Motor neuron (in vitro differentiated cells): ENCODE measurements around the gene GRIA1. TPM values are rescaled to one million over a fixed set of nuclear protein-coding genes. Genes with fewer than 3 reads are reported as not detected.

ENCODE experiments used
- ATAC-seq, 8 experiments: fragments of 200-7000 bp; cut with Tn5 transposase; replicated peaks in 6 of 8; 2 replicates each; pipeline ENCODE4 v1.8.0; 2021; ENCODE audit warnings: mild to moderate bottlenecking in 8 of 8, moderate library complexity in 8 of 8
- H3K27ac ChIP-seq, 2 donors: fragments of 250-450 bp; sonication (Bioruptor Pico); 2 replicates each; pipeline ENCODE4 v1.9.0; 2021; ENCODE audit warnings: antibody characterized with exemption in 2 of 2, mild to moderate bottlenecking in 2 of 2, moderate library complexity in 1 of 2
- H3K4me1 ChIP-seq, 2 donors: fragments of 250-450 bp; sonication (Bioruptor Pico); replicated peaks in 1 of 2; 2 replicates each; pipeline ENCODE4 v1.6.1; 2021; ENCODE audit warnings: antibody characterized with exemption in 2 of 2, mild to moderate bottlenecking in 2 of 2, moderate library complexity in 1 of 2
- H3K4me3 ChIP-seq, 5 donors: fragments of 250-450 bp; sonication (Bioruptor Pico); 2 replicates each; pipeline ENCODE4 v1.9.0; 2021; ENCODE audit warnings: antibody characterized with exemption in 5 of 5, mild to moderate bottlenecking in 5 of 5, moderate library complexity in 4 of 5
- WGBS, 10 experiments: fragments of 450-650 bp; shearing (Covaris generic); methylation state at CpG; one replicate each; pipeline ENCODE4 v1.0.0; 2022; 5-methylcytosine and 5-hydroxymethylcytosine counted together
- in situ Hi-C, 9 experiments: fragments of 400-800 bp; cut with MboI; loops; one replicate each; pipeline ENCODE4 v1.15.0; 2021; ENCODE audit warnings: low sequenced_read_pairs in 9 of 9, low pct_unique_long_range_greater_than_20kb in 2 of 9; ENCODE audit not compliant: unreplicated experiment in 9 of 9
- total RNA-seq, 8 experiments: library from RNA; unstranded; fragments of 300-600 nt; gene quantifications; 2 replicates each; pipeline versions ENCODE4 v1.2.3 to v1.2.4, GENCODE V29; 2022

Gene GRIA1
- total RNA-seq, 8 experiments from 2014 or later: 19.7 to 203 (median 54.7) TPM

DNA sequence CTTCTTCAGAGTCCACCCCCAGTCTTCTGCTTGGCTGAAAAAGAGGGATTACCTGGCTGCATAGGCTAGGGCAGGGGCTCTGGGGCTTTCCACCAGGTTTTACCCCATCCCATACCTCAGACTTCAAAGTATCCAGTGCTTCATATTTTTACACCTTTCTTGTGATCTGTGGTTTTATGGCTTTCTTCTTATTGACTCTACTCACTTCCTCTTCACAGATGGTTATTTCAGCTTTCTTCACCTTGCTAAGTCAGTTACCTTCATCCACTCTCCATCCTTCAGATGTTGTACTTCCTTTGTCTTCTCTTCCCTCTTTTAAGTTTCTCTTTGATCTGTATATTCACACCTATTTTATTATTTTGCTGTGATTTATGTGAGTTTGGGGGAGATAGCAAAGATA lies 104.3 kb downstream of the GRIA1 start:
- H3K4me1 ChIP-seq: no peaks in the 10 kb centered on the region
- no peak overlapping the region for H3K4me3 ChIP-seq
- ATAC-seq: no peak
- in situ Hi-C loops: no loop called here
- no peak overlapping the region for H3K27ac ChIP-seq

DNA sequence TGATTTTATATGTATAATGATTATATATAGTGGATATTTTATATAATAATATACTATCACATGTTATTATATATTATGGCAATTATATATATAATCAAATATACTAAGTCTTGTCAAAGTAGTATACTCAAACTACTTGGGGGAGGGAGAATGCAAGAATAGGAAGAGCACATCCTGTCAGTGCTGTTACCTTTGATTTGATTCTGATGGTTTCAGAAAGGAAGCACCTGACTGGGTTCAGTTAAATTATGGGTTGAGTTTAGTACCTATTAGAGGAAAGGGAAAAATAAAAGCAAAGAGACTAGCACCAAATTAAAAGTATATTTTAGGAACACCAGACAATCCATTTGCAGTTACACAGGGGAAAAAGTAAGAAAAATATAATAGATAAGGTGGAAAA lies 107.6 kb downstream of the GRIA1 start:
- in situ Hi-C loops: no loop called here
- H3K4me1 ChIP-seq: no peaks in the 10 kb centered on the region
- ATAC-seq: no peak
- no peak overlapping the region for H3K27ac ChIP-seq
- H3K4me3 ChIP-seq: no peak overlapping the region

DNA sequence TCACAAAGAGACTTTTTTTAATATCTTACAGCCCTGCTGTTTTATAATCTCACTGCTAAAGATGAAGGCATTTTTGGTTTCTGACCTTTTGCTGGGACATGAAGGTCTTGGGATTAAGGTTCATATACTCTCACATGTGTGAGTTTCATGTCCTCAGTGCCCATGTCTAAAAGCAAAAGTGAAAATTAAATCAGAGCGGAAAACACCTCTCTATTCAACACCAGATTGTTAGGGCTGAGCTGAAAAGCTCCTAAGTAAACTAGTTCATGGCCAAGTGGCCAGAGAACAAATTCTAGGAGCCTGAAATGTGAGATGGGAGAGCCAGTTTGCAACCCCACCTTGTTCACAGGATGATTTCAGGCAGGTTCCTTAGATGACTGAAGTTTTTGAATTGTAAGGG lies 110.9 kb downstream of the GRIA1 start:
- no peak for ATAC-seq

DNA sequence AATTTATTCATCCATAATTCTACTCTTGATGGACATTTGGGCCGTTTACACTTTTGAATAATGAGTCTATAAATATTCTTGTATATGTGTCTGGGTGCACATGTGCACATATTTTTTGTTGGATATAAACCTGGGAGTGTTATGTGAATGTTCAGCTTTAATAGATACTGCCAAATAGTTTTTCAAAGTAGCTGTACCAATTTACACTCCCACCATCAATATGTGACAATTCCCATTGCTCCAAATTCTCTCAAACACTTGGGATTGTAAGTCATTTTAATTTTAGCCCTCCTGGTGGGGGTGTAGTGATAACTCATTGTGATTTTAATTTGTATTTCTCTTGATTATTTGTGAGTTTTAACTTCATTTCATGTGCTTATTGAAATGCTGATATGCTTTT lies 114.9 kb downstream of the GRIA1 start:
- Histone ChIP-seq H3K4me1 (peaks cover 0 to 6% of the 10 kb centered on the region in 2 donors), H3K4me3 (no peak overlapping the region), H3K27ac (no peak overlapping the region)
- in situ Hi-C loops: no loop called here
- 0 to 57% (median 0%) methylated on average over 1 of the region's 1 CpG; no CpG with 5 or more reads in 5 of the 10 experiments for WGBS, 10 experiments
- ATAC-seq: peak in 1 of 8 experiments; percentile 47

More for the DNA sequence above, 110.9 kb downstream of the GRIA1 start:
- 50 to 100% (median 83%) methylated on average over 1 of the region's 1 CpG; no CpG with 5 or more reads in 7 of the 10 experiments for WGBS, 10 experiments
- H3K4me1 ChIP-seq: no peaks in the 10 kb centered on the region
- no peak overlapping the region for H3K4me3 ChIP-seq
- in situ Hi-C loops: no loop called here
- H3K27ac ChIP-seq: no peak overlapping the region

DNA sequence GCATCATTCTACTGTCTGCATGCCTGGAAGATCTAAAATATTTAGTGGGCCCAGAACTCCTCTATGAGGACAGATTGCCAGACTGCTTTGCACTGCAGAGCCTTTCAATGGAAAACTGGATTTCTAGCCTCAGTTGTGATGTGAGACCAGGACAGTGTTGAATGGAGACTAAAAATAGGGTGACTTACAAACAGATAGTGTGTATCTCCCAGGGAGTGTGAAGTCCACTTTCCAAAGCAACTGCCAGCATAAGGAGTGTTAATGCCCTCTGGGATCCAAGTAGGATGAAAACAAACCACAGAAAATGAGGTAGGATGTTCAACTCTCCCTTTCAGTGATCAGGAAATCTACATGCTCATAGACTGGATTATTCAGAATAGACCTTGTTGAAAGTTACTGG lies 119.5 kb downstream of the GRIA1 start:
- Histone ChIP-seq H3K4me1 (peaks cover 7 to 24% of the 10 kb centered on the region in 2 donors), H3K4me3 (no peak overlapping the region), H3K27ac (no peak overlapping the region)
- in situ Hi-C loops: no loop called here
- ATAC-seq: no peak

DNA sequence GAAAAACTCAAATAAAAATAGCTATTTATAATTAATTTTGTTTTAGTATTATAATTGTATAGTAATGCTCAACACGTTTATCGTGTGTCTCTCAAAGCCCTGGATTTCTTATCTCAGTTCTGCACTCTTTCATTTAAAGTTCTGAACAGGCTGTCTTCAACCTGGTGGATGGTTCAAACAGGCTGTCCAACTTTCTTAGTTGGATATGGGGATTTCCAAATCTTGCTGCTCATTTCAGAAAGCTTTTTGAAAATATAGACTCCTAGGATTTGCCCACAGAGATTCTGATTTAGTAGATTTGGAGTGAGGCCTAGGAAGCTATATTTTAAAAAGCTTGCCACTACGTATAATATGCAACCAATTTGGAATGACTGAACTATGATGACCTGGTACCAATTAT lies 120.3 kb downstream of the GRIA1 start:
- Histone ChIP-seq H3K4me1 (peaks cover 7 to 24% of the 10 kb centered on the region in 2 donors), H3K4me3 (no peak overlapping the region), H3K27ac (no peak overlapping the region)
- no peak for ATAC-seq
- in situ Hi-C loops: no loop called here
- 80 to 100% (median 92%) methylated on average over 1 to 3 of the region's 3 CpGs; no CpG with 5 or more reads in 1 of the 10 experiments for WGBS, 10 experiments

DNA sequence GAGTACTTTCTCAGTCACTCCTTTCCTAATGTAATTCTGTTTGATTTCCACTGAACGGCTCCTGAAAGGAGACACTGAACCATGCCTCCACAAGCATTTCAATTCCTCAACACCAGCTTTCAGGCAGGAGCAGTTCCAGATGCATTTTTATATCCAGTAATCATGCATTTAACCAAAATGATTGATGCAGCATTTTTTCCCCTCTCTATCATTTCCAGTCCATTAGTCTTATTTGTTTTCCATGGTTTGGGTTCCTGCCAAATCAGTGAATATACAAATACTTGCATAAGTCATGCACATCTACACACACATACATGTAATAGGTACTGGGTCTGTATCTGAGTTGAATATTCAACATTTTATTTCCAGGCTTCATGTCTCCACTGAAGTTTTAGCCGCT lies 122.7 kb downstream of the GRIA1 start:
- no peak overlapping the region for H3K27ac ChIP-seq
- WGBS, 10 experiments: 0 to 81% (median 54%) methylated on average over 1 to 2 of the region's 2 CpGs; no CpG with 5 or more reads in 1 of the 10 experiments
- peak; percentile 35 to 93 (median 60) for ATAC-seq
- H3K4me3 ChIP-seq: no peak overlapping the region
- H3K4me1 ChIP-seq: peaks cover 7 to 29% of the 10 kb centered on the region in 2 donors
- in situ Hi-C loops: no loop called here

DNA sequence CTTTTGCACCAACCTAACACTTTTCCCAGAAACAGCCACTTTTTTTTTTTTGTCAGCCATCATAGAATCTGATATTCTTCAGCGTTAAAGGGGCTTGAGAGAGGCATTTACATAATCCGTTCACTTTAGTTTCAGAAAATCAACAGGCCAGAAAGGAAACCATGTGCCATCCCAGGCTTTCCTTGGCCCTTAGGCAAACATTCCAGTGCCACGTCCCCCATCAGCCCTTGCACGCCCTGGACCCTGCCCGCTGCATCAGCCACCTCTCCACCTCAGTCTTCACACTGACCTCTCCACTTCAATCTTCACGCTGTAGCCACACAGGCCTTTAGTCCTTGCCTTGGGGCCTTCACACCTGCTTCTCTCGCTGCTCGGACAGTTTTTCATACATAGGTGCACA lies 123.2 kb downstream of the GRIA1 start:
- in situ Hi-C loops: no loop called here
- Histone ChIP-seq H3K4me1 (peaks cover 7 to 33% of the 10 kb centered on the region in 2 donors), H3K27ac (no peak overlapping the region), H3K4me3 (no peak overlapping the region)
- peak in 1 of 8 experiments; percentile 62 for ATAC-seq
- 4 to 100% (median 91%) methylated on average over 2 to 7 of the region's 8 CpGs; no CpG with 5 or more reads in 1 of the 10 experiments for WGBS, 10 experiments

DNA sequence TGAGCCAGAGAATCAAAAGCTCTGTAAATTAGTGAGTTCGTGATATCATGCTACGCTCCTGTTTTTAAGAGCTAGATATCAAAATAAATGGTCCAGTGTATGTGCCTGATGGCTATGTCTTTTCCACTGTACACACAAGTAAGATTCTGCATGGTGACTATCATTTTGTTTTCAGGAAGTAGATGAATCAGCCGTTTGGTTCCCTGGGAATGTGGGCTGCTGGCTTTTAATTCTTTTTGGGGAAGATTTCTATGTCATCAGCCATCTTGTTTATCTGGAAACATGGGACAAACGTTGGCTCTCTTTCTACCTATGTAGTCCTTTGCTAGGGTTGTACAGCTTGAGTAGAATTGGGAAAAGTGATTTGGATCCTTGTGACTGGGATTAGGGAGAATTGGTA lies 126.7 kb downstream of the GRIA1 start:
- no peak overlapping the region for H3K27ac ChIP-seq
- no peak overlapping the region for H3K4me3 ChIP-seq
- in situ Hi-C loops: no loop called here
- no peak for ATAC-seq
- 87 to 100% (median 100%) methylated on average over 1 to 4 of the region's 4 CpGs; no CpG with 5 or more reads in 3 of the 10 experiments for WGBS, 10 experiments
- peaks cover 12 to 44% of the 10 kb centered on the region in 2 donors for H3K4me1 ChIP-seq

DNA sequence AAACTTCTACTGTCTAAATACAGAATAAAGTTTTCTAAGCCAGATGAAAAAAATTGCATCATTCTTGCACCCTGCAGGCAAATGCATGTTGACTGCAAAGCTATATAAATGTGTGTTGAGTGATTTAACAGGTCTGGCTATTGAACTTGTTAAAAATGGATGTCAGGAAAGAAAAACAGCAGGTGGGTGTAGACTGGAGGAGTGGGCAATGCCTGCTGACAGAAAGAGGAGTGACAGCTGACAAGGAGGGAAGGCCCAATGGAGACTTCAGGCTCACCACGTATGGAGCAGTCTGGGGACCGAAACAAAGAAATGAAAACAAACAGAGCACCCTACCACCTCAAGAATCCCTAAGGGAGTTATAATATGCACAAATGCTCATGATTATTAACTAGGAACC lies 127.8 kb downstream of the GRIA1 start:
- in situ Hi-C loops: no loop called here
- ATAC-seq: peak in 1 of 8 experiments; percentile 33
- H3K4me1 ChIP-seq: peaks cover 5 to 33% of the 10 kb centered on the region in 2 donors
- H3K27ac ChIP-seq: no peak overlapping the region
- H3K4me3 ChIP-seq: no peak overlapping the region
- WGBS, 10 experiments: 0 to 100% (median 61%) methylated on average over 1 to 2 of the region's 2 CpGs; no CpG with 5 or more reads in 4 of the 10 experiments

DNA sequence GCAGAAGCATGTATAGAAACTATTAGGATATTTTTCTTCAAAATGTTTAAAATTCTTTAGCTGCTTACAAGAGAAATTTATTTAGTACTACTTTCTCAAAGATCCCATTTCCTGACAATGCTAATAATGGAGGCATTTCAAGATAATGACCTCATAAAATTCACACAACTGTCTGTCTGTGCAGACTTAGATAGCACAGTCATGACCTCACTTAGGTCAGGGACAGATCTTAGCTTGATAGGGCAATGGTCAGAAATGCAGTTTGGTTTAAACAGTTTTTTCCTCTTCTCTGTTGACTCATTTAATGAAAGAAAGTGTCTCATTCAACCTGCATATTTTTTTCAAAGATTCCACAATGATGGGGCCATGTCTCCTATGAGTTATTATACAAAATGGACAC lies 128.4 kb downstream of the GRIA1 start:
- Histone ChIP-seq H3K27ac (no peak overlapping the region), H3K4me3 (no peak overlapping the region), H3K4me1 (peaks cover 4 to 27% of the 10 kb centered on the region in 2 donors)
- ATAC-seq: peak in 6 of 8 experiments; percentile 31 to 69 (median 47)
- in situ Hi-C loops: no loop called here

DNA sequence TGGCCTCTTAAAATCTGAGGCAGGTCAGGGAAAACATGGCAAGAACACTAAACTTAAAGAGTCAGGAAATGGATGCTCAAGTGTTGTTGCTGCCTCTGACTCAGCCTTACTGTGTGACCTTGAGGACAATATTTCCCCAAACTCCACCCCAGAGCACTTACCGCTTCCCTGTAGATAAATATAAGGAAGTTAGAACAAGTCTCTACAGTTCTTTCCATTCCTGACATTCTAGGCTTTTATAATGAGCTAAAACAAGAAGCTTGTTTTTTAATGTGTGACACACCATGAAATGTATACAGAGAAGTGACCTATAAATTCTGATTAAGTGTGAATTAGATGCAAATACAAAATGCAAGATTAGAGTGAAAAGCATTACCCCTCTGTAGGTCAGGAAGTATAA lies 129.3 kb downstream of the GRIA1 start:
- Histone ChIP-seq H3K27ac (no peak overlapping the region), H3K4me1 (peaks cover 4 to 30% of the 10 kb centered on the region in 2 donors), H3K4me3 (no peak overlapping the region)
- in situ Hi-C loops: no loop called here
- peak in 4 of 8 experiments; percentile 12 to 58 (median 14) for ATAC-seq
- WGBS, 10 experiments: 0 to 90% (median 52%) methylated on average over 1 of the region's 1 CpG; no CpG with 5 or more reads in 4 of the 10 experiments

DNA sequence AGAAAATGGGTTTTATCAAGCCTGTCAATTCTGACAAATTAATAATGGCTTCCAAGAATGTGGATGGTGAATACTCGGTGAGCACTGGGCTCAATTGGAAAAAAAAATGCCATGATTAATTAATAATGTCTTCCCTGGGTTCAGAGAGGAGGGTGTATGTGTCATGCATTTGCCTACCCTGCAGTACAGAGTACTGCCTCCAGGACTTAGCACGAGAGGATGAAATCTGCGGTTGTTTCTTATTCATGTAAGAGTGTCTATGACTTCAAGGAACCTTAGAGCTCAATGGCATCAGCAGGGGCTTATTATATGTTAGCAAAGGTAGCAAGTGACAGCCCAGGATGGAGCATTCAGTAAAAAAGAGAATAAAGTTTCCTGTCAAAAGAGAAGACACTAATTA lies 132.7 kb downstream of the GRIA1 start:
- ATAC-seq: peak in 5 of 8 experiments; percentile 13 to 56 (median 40)
- no peak overlapping the region for H3K27ac ChIP-seq
- peaks cover 11 to 33% of the 10 kb centered on the region in 2 donors for H3K4me1 ChIP-seq
- 0 to 92% (median 70%) methylated on average over 1 to 3 of the region's 3 CpGs; no CpG with 5 or more reads in 1 of the 10 experiments for WGBS, 10 experiments
- no peak overlapping the region for H3K4me3 ChIP-seq
- in situ Hi-C loops: no loop called here

DNA sequence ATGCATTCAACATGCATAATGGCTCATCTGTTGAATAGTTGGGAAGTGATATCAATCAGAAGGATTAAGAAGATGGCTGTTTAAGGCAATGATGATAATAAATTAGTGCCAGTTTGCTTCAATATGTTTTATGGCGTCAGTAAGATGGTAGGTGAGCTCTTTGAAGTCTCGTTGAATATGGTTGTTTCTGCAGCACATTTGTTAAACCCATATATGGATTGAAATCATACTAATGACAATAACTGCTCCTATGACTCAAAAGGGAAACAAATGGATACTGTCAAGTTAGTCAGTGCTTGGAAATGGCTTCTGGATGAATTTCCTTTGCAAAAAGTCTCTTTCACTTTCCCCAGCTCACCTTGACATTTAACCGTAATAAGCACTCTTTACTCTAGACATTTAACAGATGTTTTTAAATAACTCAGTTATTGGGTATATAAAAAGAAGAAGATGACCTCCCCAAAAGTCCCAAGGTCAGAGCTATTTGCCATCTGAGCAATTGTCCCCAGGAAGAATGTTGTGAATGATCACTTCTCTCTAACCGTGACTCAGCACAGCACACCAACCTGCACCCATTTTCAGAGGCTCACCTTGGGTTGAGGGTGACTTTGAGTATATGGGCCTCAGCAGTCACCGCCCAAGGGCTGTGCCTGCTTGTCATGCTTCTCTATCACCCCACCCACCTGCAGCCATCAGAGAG lies 133.4 kb downstream of the GRIA1 start:
- 0 to 94% (median 42%) methylated on average over 2 to 4 of the region's 5 CpGs; no CpG with 5 or more reads in 2 of the 10 experiments for WGBS, 10 experiments
- peak in 6 of 8 experiments; percentile 16 to 59 (median 35) for ATAC-seq
- in situ Hi-C loops: no loop called here
- peaks cover 15 to 34% of the 10 kb centered on the region in 2 donors for H3K4me1 ChIP-seq
- H3K4me3 ChIP-seq: no peak overlapping the region
- no peak overlapping the region for H3K27ac ChIP-seq
